Brain microvascular endothelial cell (primary cell): Measurements from ENCODE around the gene ALDH1L2.

Source experiments
- DNase-seq: peaks from one replicate; pipeline ENCODE4 v3.0.0-alpha.2; 2020
- H3K27ac ChIP-seq: fragments of 250-450 bp; sonication (Bioruptor Pico); 2 replicates; pipeline ENCODE4 v1.5.1; 2020; ENCODE audit warnings: mild to moderate bottlenecking, moderate library complexity
- H3K27me3 ChIP-seq: fragments of 250-450 bp; sonication (Bioruptor Pico); replicated peaks from 2 replicates; pipeline ENCODE4 v1.5.1; 2020; ENCODE audit warnings: mild to moderate bottlenecking
- H3K36me3 ChIP-seq: fragments of 250-450 bp; sonication (Bioruptor Pico); replicated peaks from 2 replicates; pipeline ENCODE4 v1.5.1; 2020; ENCODE audit warnings: mild to moderate bottlenecking
- H3K4me3 ChIP-seq: 2 replicates; pipeline ENCODE4 v1.5.1; 2011; ENCODE audit warnings: low read depth, mild to moderate bottlenecking, control low read depth, low read length, moderate library complexity
- CTCF ChIP-seq: IDR thresholded peaks from 2 replicates; pipeline ENCODE4 v1.5.1; 2011; ENCODE audit warnings: low read depth, mild to moderate bottlenecking, moderate library complexity, low read length, control low read depth, inconsistent platforms; ENCODE audit errors: missing control alignments
- in situ Hi-C: cut with HindIII; loops from 2 replicates; pipeline ENCODE4 v1.10.0; 2017; ENCODE audit warnings: low sequenced_read_pairs, low pct_ligation_motif_present

The ALDH1L2 gene

GRCh38 chr12:104999347-104999685 lies 84.9 kb downstream of the ALDH1L2 start:
- TF ChIP-seq CTCF = no peak
- DNase-seq = no peak
- in situ Hi-C loops = no loop called here
- Histone ChIP-seq H3K36me3 (peaks cover 9% of the 10 kb centered on the region), H3K27ac (no peak overlapping the region), H3K4me3 (no peak overlapping the region), H3K27me3 (no peaks in the 10 kb centered on the region)

- Histone ChIP-seq H3K27me3 (no peaks in the 10 kb centered on the region), H3K4me3 (no peak overlapping the region), H3K27ac (no peak overlapping the region), H3K36me3 (peaks cover 9% of the 10 kb centered on the region)
- no peak for TF ChIP-seq CTCF
- in situ Hi-C loops = no loop called here
- DNase-seq = no peak
Measured at GRCh38 chr12:104998423-104999346, 85.6 kb downstream of the ALDH1L2 start.

GRCh38 chr12:104997541-104997940 lies 86.7 kb downstream of the ALDH1L2 start:
- no peak overlapping the region for H3K4me3 ChIP-seq
- no peak for DNase-seq
- peaks cover 11% of the 10 kb centered on the region for H3K36me3 ChIP-seq
- H3K27me3 ChIP-seq = no peaks in the 10 kb centered on the region
- in situ Hi-C loops = no loop called here
- TF ChIP-seq CTCF = no peak
- no peak overlapping the region for H3K27ac ChIP-seq

GRCh38 chr12:104994336-104994735 lies 89.9 kb downstream of the ALDH1L2 start:
- H3K36me3 ChIP-seq = peaks cover 16% of the 10 kb centered on the region
- H3K27me3 ChIP-seq = no peaks in the 10 kb centered on the region
- H3K27ac ChIP-seq = no peak overlapping the region
- DNase-seq = no peak
- in situ Hi-C loops = no loop called here
- no peak for TF ChIP-seq CTCF
- H3K4me3 ChIP-seq = no peak overlapping the region

GRCh38 chr12:104991565-104992128 lies 92.6 kb downstream of the ALDH1L2 start:
- no peak overlapping the region for H3K4me3 ChIP-seq
- in situ Hi-C loops = no loop called here
- no peak overlapping the region for H3K27ac ChIP-seq
- TF ChIP-seq CTCF = no peak
- DNase-seq = no peak
- no peaks in the 10 kb centered on the region for H3K27me3 ChIP-seq
- peaks cover 12% of the 10 kb centered on the region for H3K36me3 ChIP-seq

GRCh38 chr12:104990950-104991349 lies 93.3 kb downstream of the ALDH1L2 start:
- in situ Hi-C loops = no loop called here
- no peaks in the 10 kb centered on the region for H3K27me3 ChIP-seq
- no peak overlapping the region for H3K27ac ChIP-seq
- no peak overlapping the region for H3K4me3 ChIP-seq
- no peak for TF ChIP-seq CTCF
- peaks cover 12% of the 10 kb centered on the region for H3K36me3 ChIP-seq
- DNase-seq = no peak
